Prostate gland (tissue), 2 donors: ENCODE data around the gene SORBS1.

Experiments used
- CTCF ChIP-seq, 4 experiments: fragments of 200-600 bp in 2 of 4; fragments of 450-650 bp in 2 of 4; sonication (generic) in 2 of 4; IDR thresholded peaks; 1 replicate in 3 of 4; 2 replicates in 1 of 4; pipeline ENCODE4 v1.5.1; 2016 to 2019; ENCODE audit warnings: antibody characterized with exemption in 4 of 4, mild to moderate bottlenecking in 2 of 4, moderate library complexity in 2 of 4
- POLR2A ChIP-seq: fragments of 450-650 bp; IDR thresholded peaks from one replicate; pipeline ENCODE4 v1.6.1; 2016; ENCODE audit warnings: antibody characterized with exemption, mild to moderate bottlenecking
- POLR2AphosphoS5 ChIP-seq: sonication (generic); formaldehyde crosslinking; IDR thresholded peaks from one replicate; pipeline ENCODE4 v1.6.1; 2017; ENCODE audit warnings: antibody characterized with exemption

- TF ChIP-seq CTCF (IDR thresholded peaks at IDR 0.05) (no peak), POLR2AphosphoS5 (no peak), POLR2A (no peak)
Observed at GRCh38 chr10:95503001-95503400, 58.2 kb downstream of the SORBS1 start.
